SK-N-SH (cell line): ENCODE measurements around the gene PIANP. TPM values are rescaled to one million over a fixed set of nuclear protein-coding genes. Genes with fewer than 3 reads are reported as not detected.

ENCODE experiments used
- CTCF ChIA-PET: fragments of 300-600, 350-600 bp; formaldehyde crosslinking; extraction: SDS; loops from one replicate; lab custom pipeline; 2021; lab: Yijun Ruan, JAX
- POLR2A ChIA-PET: fragments of 350-600 bp; sonication (Branson Sonifier 250); formaldehyde crosslinking; extraction: SDS; loops from one replicate; lab custom pipeline; 2020; ENCODE audit warnings: antibody characterized with exemption, inconsistent platforms; lab: Yijun Ruan, JAX
- DNase-seq: peaks from one replicate; pipeline ENCODE4 v3.0.0; 2012
- H2AFZ ChIP-seq: fragments of 200-600 bp; sonication (generic); 2 replicates; pipeline ENCODE4 v1.8.1; 2016; ENCODE audit warnings: antibody characterized with exemption, mild to moderate bottlenecking, low read depth
- H3F3A ChIP-seq: fragments of 200-600 bp; sonication (generic); replicated peaks from 2 replicates; pipeline ENCODE3; 2016; ENCODE audit warnings: antibody characterized with exemption, mild to moderate bottlenecking; ENCODE audit not compliant: insufficient read depth
- H3K27ac ChIP-seq, 2 experiments: fragments of 200-500 bp in 1 of 2; fragments of 200-600 bp in 1 of 2; sonication (Bioruptor generic) in 1 of 2; sonication (generic), shearing (Covaris generic) in 1 of 2; 2 replicates each; pipeline versions ENCODE4 v1.5.1 to v1.6.1; 2014 to 2016; ENCODE audit warnings: low read depth in 2 of 2, inconsistent platforms in 1 of 2, low read length in 1 of 2, mild to moderate bottlenecking in 1 of 2, mixed read lengths in 1 of 2
- H3K27me3 ChIP-seq: fragments of 200-600 bp; sonication (generic), shearing (Covaris generic); 2 replicates; pipeline ENCODE4 v1.6.1; 2016; ENCODE audit warnings: mixed run types; ENCODE audit not compliant: insufficient read depth
- H3K36me3 ChIP-seq, 2 experiments: fragments of 200-500 bp in 1 of 2; fragments of 200-600 bp in 1 of 2; sonication (Bioruptor generic) in 1 of 2; sonication (generic) in 1 of 2; replicated peaks in 1 of 2; 2 replicates each; pipeline versions ENCODE3 to v1.5.1; 2014 to 2016; ENCODE audit warnings: low read length in 1 of 2, mild to moderate bottlenecking in 1 of 2; ENCODE audit not compliant: insufficient read depth in 2 of 2, control insufficient read depth in 1 of 2
- H3K4me1 ChIP-seq, 2 experiments: fragments of 200-500 bp in 1 of 2; fragments of 200-600 bp in 1 of 2; sonication (Bioruptor generic) in 1 of 2; sonication (generic), shearing (Covaris generic) in 1 of 2; 2 replicates each; pipeline versions ENCODE4 v1.5.1 to v1.6.1; 2014 to 2016; ENCODE audit warnings: low read depth in 1 of 2, low read length in 1 of 2, mixed run types in 1 of 2; ENCODE audit not compliant: insufficient read depth in 2 of 2, control insufficient read depth in 1 of 2
- H3K4me2 ChIP-seq: fragments of 200-600 bp; sonication (generic), shearing (Covaris generic); 2 replicates; pipeline ENCODE4 v1.6.1; 2017; ENCODE audit warnings: mixed run types
- H3K4me3 ChIP-seq, 2 experiments: fragments of 200-500 bp in 1 of 2; fragments of 200-600 bp in 1 of 2; sonication (Bioruptor generic) in 1 of 2; sonication (generic), shearing (Covaris generic) in 1 of 2; 2 replicates each; pipeline versions ENCODE4 v1.5.1 to v1.8.1; 2014 to 2016; ENCODE audit warnings: low read depth in 2 of 2, inconsistent platforms in 1 of 2, low read length in 1 of 2, mild to moderate bottlenecking in 1 of 2, mixed read lengths in 1 of 2, moderate library complexity in 1 of 2
- H3K79me2 ChIP-seq: fragments of 200-600 bp; sonication (generic); 2 replicates; pipeline ENCODE4 v1.8.1; 2017; ENCODE audit warnings: mild to moderate bottlenecking; ENCODE audit not compliant: insufficient read depth
- H3K9ac ChIP-seq: fragments of 200-600 bp; sonication (generic); 2 replicates; pipeline ENCODE4 v1.6.1; 2017; ENCODE audit warnings: mixed run types
- H3K9me2 ChIP-seq: fragments of 200-600 bp; sonication (generic); 2 replicates; pipeline ENCODE4 v1.6.1; 2017; ENCODE audit warnings: mixed run types
- H3K9me3 ChIP-seq: fragments of 200-600 bp; sonication (generic); 2 replicates; pipeline ENCODE4 v1.6.1; 2017; ENCODE audit warnings: mixed run types, mild to moderate bottlenecking, moderate library complexity
- H4K20me1 ChIP-seq: fragments of 200-600 bp; sonication (generic); 2 replicates; pipeline ENCODE4 v1.6.1; 2017; ENCODE audit warnings: mild to moderate bottlenecking, mixed run types; ENCODE audit not compliant: insufficient read depth
- CHD2 ChIP-seq: fragments of 150-350 bp; IDR thresholded peaks from 2 replicates; pipeline ENCODE4 v1.6.1; 2018; ENCODE audit warnings: low read length; ENCODE audit not compliant: partially characterized antibody
- ELF1 ChIP-seq: IDR thresholded peaks from 2 replicates; pipeline ENCODE4 v1.4.0; 2012
- EP300 ChIP-seq, 2 experiments: IDR thresholded peaks; 2 replicates each; pipeline versions ENCODE4 v1.4.0 to v1.6.1; 2012; ENCODE audit warnings: borderline replicate concordance in 1 of 2, low read depth in 1 of 2, low read length in 1 of 2
- EZH2phosphoT487 ChIP-seq: fragments of 200-600 bp; sonication (generic); IDR thresholded peaks from 2 replicates; pipeline ENCODE4 v1.6.1; 2017; ENCODE audit warnings: low read depth, mixed run types, mild to moderate bottlenecking, antibody characterized with exemption, moderate library complexity, borderline replicate concordance
- FOXJ3 ChIP-seq: sonication (generic); formaldehyde crosslinking; IDR thresholded peaks from 2 replicates; pipeline ENCODE4 v1.5.1; 2020; ENCODE audit warnings: mild to moderate bottlenecking, missing genetic modification reagents
- FOXM1 ChIP-seq: IDR thresholded peaks from 2 replicates; pipeline ENCODE4 v1.4.0; 2012; ENCODE audit warnings: low read depth, mild to moderate bottlenecking
- MEF2A ChIP-seq: IDR thresholded peaks from 2 replicates; pipeline ENCODE4 v1.4.0; 2012; ENCODE audit warnings: low read depth, borderline replicate concordance
- MXI1 ChIP-seq: IDR thresholded peaks from 2 replicates; pipeline ENCODE4 v1.6.1; 2012; ENCODE audit warnings: mild to moderate bottlenecking, low read depth, low read length, improper control_type of control experiment
- NFIC ChIP-seq: IDR thresholded peaks from 2 replicates; pipeline ENCODE4 v1.4.0; 2012; ENCODE audit warnings: borderline replicate concordance
- NRF1 ChIP-seq: IDR thresholded peaks from 2 replicates; pipeline ENCODE4 v1.6.1; 2012; ENCODE audit warnings: low read depth, mild to moderate bottlenecking, low read length
- POLR2AphosphoS5 ChIP-seq: IDR thresholded peaks from 2 replicates; pipeline ENCODE4 v1.6.1; 2012; ENCODE audit warnings: low read depth, low read length
- RAD21 ChIP-seq: IDR thresholded peaks from 2 replicates; pipeline ENCODE4 v1.6.1; 2012; ENCODE audit warnings: mild to moderate bottlenecking, low read length
- RXRA ChIP-seq: IDR thresholded peaks from 2 replicates; pipeline ENCODE4 v1.4.0; 2012; ENCODE audit warnings: low read depth, mild to moderate bottlenecking, borderline replicate concordance
- SIN3A ChIP-seq: IDR thresholded peaks from 2 replicates; pipeline ENCODE4 v1.6.1; 2012; ENCODE audit warnings: low read depth, mild to moderate bottlenecking, low read length, moderate library complexity, borderline replicate concordance
- TAF1 ChIP-seq: IDR thresholded peaks from 2 replicates; pipeline ENCODE4 v1.6.1; 2012; ENCODE audit warnings: low read depth, mild to moderate bottlenecking, low read length, moderate library complexity, borderline replicate concordance
- YY1 ChIP-seq: IDR thresholded peaks from 2 replicates; pipeline ENCODE4 v1.4.0; 2012; ENCODE audit warnings: low read depth, mild to moderate bottlenecking
- WGBS: methylation state at CpG from one replicate; pipeline ENCODE4 v1.1.6; 2017; ENCODE audit warnings: low lambda C conversion rate; 5-methylcytosine and 5-hydroxymethylcytosine counted together
- polyA plus RNA-seq, 3 experiments: library from polyadenylated mRNA; depleted of rRNA; stranded (reverse); fragments of >200 nt; gene quantifications; 2 replicates each; pipeline ENCODE4 v1.2.3, GENCODE V29; 2012
- TF ChIP-seq, protein P1 (sequence below): IDR thresholded peaks from 2 replicates; pipeline ENCODE4; 2012
- TF ChIP-seq, protein P2 (sequence below): IDR thresholded peaks from 2 replicates; pipeline ENCODE4 v1.4.0; 2012; ENCODE audit warnings: low read depth, borderline replicate concordance
- TF ChIP-seq, protein P3 (sequence below): fragments of 200-600 bp; sonication (generic); IDR thresholded peaks from 2 replicates; pipeline ENCODE4 v1.6.1; 2017; ENCODE audit warnings: antibody characterized with exemption, mild to moderate bottlenecking, moderate library complexity
- TF ChIP-seq, protein P4 (sequence below): fragments of 150-350 bp; IDR thresholded peaks from 2 replicates; pipeline ENCODE4 v1.6.1; 2017; ENCODE audit warnings: antibody characterized with exemption, low read length, low read depth, borderline replicate concordance

Gene PIANP
- polyA plus RNA-seq, 1 of the 3 experiments (the other 2 are of a cell fraction), result 9.9 TPM

DNA sequence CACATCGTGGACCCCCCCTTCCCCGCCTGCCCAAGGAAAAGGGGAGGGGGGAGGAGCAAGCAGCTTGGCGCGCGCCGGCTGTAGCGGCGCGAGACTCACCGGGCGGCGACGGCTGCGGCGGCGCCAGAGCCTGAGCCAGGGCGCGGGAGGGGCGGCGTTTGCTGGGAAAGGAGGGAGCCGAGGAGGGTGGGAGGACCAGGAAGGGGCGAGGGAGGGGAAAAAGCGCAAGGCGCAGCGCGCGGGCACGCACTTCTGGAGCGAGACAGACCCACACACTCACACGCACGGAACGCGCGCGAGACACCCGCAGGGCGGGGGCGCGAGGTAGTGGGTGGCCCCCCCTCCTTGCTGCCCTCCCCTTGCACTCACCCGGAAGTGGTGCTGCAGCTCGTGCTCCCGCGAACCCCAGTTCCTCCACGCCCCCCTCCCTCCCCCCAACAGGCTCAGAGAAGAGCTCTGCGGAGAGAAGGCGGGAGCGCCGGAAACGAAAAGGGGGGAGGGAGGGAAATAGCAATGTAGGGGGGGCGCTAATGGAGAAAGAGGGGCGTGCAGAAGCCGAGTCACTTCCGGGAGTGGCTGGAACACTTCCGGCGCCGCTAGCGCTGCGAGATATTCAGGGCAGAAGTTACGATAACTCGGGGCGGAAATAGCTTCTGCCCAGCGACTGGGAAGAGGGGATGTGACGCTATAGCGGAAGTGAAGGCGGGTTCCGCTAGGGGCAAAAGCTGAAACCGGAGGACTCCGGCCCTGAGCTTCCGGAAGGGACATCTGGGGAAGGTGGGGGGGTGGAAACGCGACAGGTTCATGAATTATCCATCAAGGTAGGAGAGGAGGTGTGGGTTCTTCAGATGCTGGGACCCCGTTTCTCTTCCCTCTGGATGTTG, 11.4 kb downstream of the PIANP start, which contains the start of gene ZNF384 (continued):
- no peak for TF ChIP-seq EZH2phosphoT487
- TF ChIP-seq EP300 (IDR thresholded peaks at IDR 0.05; ENCODE audit: borderline replicate concordance in 1 of 2, low read depth in 1 of 2, low read length in 1 of 2), result no peak
- TF ChIP-seq MXI1, result peak; percentile 79
- TF ChIP-seq, protein P1, sequence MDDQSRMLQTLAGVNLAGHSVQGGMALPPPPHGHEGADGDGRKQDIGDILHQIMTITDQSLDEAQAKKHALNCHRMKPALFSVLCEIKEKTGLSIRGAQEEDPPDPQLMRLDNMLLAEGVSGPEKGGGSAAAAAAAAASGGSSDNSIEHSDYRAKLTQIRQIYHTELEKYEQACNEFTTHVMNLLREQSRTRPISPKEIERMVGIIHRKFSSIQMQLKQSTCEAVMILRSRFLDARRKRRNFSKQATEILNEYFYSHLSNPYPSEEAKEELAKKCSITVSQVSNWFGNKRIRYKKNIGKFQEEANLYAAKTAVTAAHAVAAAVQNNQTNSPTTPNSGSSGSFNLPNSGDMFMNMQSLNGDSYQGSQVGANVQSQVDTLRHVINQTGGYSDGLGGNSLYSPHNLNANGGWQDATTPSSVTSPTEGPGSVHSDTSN, result peak; percentile 15
- no peak for TF ChIP-seq NRF1
- TF ChIP-seq MEF2A, result no peak; the same call in 1 of the 2 replicates
- TF ChIP-seq FOXJ3 (CRISPR knock-in tag), result no peak
- TF ChIP-seq, protein P2, sequence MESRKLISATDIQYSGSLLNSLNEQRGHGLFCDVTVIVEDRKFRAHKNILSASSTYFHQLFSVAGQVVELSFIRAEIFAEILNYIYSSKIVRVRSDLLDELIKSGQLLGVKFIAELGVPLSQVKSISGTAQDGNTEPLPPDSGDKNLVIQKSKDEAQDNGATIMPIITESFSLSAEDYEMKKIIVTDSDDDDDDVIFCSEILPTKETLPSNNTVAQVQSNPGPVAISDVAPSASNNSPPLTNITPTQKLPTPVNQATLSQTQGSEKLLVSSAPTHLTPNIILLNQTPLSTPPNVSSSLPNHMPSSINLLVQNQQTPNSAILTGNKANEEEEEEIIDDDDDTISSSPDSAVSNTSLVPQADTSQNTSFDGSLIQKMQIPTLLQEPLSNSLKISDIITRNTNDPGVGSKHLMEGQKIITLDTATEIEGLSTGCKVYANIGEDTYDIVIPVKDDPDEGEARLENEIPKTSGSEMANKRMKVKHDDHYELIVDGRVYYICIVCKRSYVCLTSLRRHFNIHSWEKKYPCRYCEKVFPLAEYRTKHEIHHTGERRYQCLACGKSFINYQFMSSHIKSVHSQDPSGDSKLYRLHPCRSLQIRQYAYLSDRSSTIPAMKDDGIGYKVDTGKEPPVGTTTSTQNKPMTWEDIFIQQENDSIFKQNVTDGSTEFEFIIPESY, result peak; percentile 76
- TF ChIP-seq POLR2AphosphoS5, result peak; percentile 88
- no peak for TF ChIP-seq NFIC
- peak; percentile 100 for TF ChIP-seq ELF1

DNA sequence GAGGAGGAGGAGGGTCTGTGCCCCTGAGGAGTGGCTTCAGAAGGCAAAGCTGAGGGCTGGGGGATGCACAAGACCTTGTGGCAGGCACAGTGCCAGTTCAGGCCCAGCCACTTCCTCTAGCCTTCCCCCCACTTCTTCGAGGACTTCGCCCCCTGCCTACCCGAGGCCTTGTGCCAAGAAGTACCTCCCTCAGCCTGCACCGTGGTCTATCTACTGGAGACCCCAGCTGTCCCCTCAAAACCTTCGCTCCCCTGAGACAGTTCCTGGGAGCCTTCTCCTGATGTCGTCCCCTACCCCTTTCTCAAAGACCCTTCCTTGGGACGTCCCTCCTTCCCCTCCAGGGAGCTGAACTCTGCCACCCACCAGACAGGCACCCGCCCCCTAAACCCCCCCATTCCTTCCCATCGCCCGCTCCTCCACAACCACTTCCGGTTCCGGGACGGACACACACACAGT, 12.0 kb downstream of the PIANP start:
- H3K79me2 ChIP-seq, result peaks cover 71% of the 10 kb centered on the region
- H3K9me2 ChIP-seq, result no peaks in the 10 kb centered on the region
- 0% methylated on average over 13 of the region's 13 CpGs for WGBS
- DNase-seq, result peak; percentile 90
- H4K20me1 ChIP-seq, result peaks cover 16% of the 10 kb centered on the region; the same call in 1 of the 2 replicates
- H3K9me3 ChIP-seq, result no peaks in the 10 kb centered on the region
- no peak overlapping the region for H2AFZ ChIP-seq
- H3K9ac ChIP-seq, result peak overlapping the region; percentile 93
- CTCF ChIA-PET, result interaction anchor here (0.6 to 1.8 kb wide), 19 partner anchors 8 to 180 kb away, joined by 3 to 9 read pairs (median 4); partner anchors contain the start of gene MLF2
- H3K27me3 ChIP-seq, result no peaks in the 10 kb centered on the region
- peaks cover 8% of the 10 kb centered on the region in 2 experiments; a peak in 2 of 4 replicates for H3K4me1 ChIP-seq
- POLR2A ChIA-PET, result interaction anchor here (0.6 to 2.5 kb wide), 22 partner anchors 9 to 255 kb away, joined by 3 to 50 read pairs (median 5); partner anchors contain the start of genes C12orf57, CDCA3, COPS7A and LPAR5
- H3K36me3 ChIP-seq, result peaks cover 7 to 13% of the 10 kb centered on the region in 2 experiments
- H3K27ac ChIP-seq, result peak overlapping the region; percentile 90 to 99
- H3K4me3 ChIP-seq, result peak overlapping the region; percentile 78 to 79
- peaks cover 15% of the 10 kb centered on the region for H3F3A ChIP-seq
- peak overlapping the region; percentile 92 for H3K4me2 ChIP-seq
- TF ChIP-seq TAF1, result no peak; the same call in 1 of the 2 replicates
- no peak for TF ChIP-seq CHD2
- no peak for TF ChIP-seq YY1
- no peak for TF ChIP-seq FOXM1
- TF ChIP-seq, protein P3, sequence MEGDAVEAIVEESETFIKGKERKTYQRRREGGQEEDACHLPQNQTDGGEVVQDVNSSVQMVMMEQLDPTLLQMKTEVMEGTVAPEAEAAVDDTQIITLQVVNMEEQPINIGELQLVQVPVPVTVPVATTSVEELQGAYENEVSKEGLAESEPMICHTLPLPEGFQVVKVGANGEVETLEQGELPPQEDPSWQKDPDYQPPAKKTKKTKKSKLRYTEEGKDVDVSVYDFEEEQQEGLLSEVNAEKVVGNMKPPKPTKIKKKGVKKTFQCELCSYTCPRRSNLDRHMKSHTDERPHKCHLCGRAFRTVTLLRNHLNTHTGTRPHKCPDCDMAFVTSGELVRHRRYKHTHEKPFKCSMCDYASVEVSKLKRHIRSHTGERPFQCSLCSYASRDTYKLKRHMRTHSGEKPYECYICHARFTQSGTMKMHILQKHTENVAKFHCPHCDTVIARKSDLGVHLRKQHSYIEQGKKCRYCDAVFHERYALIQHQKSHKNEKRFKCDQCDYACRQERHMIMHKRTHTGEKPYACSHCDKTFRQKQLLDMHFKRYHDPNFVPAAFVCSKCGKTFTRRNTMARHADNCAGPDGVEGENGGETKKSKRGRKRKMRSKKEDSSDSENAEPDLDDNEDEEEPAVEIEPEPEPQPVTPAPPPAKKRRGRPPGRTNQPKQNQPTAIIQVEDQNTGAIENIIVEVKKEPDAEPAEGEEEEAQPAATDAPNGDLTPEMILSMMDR, result no peak
- TF ChIP-seq POLR2AphosphoS5, result 0 out of 2 replicates have a peak, but pooled peaks have one; percentile 75
- TF ChIP-seq MXI1, result no peak
- TF ChIP-seq ELF1, result peak; percentile 76
- TF ChIP-seq MEF2A, result no peak
- peak; percentile 80; the same call in 1 of the 2 replicates for TF ChIP-seq SIN3A
- TF ChIP-seq, protein P2, result no peak
- TF ChIP-seq RAD21, result no peak
- TF ChIP-seq RXRA, result no peak
- TF ChIP-seq, protein P4, sequence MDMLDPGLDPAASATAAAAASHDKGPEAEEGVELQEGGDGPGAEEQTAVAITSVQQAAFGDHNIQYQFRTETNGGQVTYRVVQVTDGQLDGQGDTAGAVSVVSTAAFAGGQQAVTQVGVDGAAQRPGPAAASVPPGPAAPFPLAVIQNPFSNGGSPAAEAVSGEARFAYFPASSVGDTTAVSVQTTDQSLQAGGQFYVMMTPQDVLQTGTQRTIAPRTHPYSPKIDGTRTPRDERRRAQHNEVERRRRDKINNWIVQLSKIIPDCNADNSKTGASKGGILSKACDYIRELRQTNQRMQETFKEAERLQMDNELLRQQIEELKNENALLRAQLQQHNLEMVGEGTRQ, result no peak
- TF ChIP-seq FOXJ3 (CRISPR knock-in tag), result no peak
